Measurements from ENCODE around the gene GRPEL1. TPM values are rescaled to one million over a fixed set of nuclear protein-coding genes. Genes with fewer than 3 reads are reported as not detected.

Gene GRPEL1
- total and polyA plus RNA-seq, 2 of the 13 experiments (the other 11 are each of a cell fraction or from before 2014, with no cell fraction given): 32.3 to 141 TPM

GRCh38 chr4:7103031-7103606 is 35.3 kb upstream of the GRPEL1 start (continued):
- TF ChIP-seq FOXO4 (CRISPR knock-in tag; conservative IDR thresholded peaks at IDR 0.05) (no peak), PITX1 (CRISPR knock-in tag; IDR thresholded peaks at IDR 0.05) (0 out of 2 replicates have a peak, but pooled peaks have one; percentile 7), KDM2A (CRISPR knock-in tag; IDR thresholded peaks at IDR 0.05; ENCODE audit: borderline replicate concordance, low read depth) (peak; percentile 57; the same call in 1 of the 2 replicates), ZNF292 (CRISPR knock-in tag; IDR thresholded peaks at IDR 0.05; ENCODE audit: borderline replicate concordance, low read depth) (peak; percentile 26; the same call in 1 of the 2 replicates), ZFP62 (CRISPR knock-in tag; IDR thresholded peaks at IDR 0.05) (no peak), POLR2A (IDR thresholded peaks at IDR 0.05; ENCODE audit: insufficient read depth in 1 of 2, low read depth in 2 of 2, low read length in 2 of 2) (peak; percentile 26 to 59; a peak in 2 of 4 replicates), YY1 (IDR thresholded peaks at IDR 0.05; ENCODE audit: insufficient read depth, insufficient replicate concordance, low read depth, low read length) (peak; percentile 83), ZFX (CRISPR knock-in tag; IDR thresholded peaks at IDR 0.05; ENCODE audit: low read depth) (peak; percentile 77; the same call in 1 of the 2 replicates), ARID4A (CRISPR knock-in tag; IDR thresholded peaks at IDR 0.05; ENCODE audit: borderline replicate concordance) (peak; percentile 41), RCOR2 (CRISPR knock-in tag; IDR thresholded peaks at IDR 0.05) (no peak), ZNF44 (CRISPR knock-in tag; IDR thresholded peaks at IDR 0.05) (no peak), SIN3A (IDR thresholded peaks at IDR 0.05; ENCODE audit: borderline replicate concordance, low read depth, low read length) (0 out of 2 replicates have a peak, but pooled peaks have one; percentile 8), ZSCAN31 (CRISPR knock-in tag; IDR thresholded peaks at IDR 0.05; ENCODE audit: low read depth) (no peak), PATZ1 (CRISPR knock-in tag; IDR thresholded peaks at IDR 0.05) (peak; percentile 9; the same call in 1 of the 2 replicates), ZNF354B (CRISPR knock-in tag; IDR thresholded peaks at IDR 0.05) (no peak), PHF8 (CRISPR knock-in tag; IDR thresholded peaks at IDR 0.05) (peak; percentile 72), JUNB (CRISPR knock-in tag; IDR thresholded peaks at IDR 0.05; ENCODE audit: borderline replicate concordance) (no peak), ZFY (CRISPR knock-in tag; IDR thresholded peaks at IDR 0.05) (peak; percentile 61), ZBTB1 (CRISPR knock-in tag; IDR thresholded peaks at IDR 0.05; ENCODE audit: borderline replicate concordance) (no peak), ZNF275 (CRISPR knock-in tag; IDR thresholded peaks at IDR 0.05; ENCODE audit: borderline replicate concordance) (no peak)

Data from HepG2 (cell line).